Transverse colon (tissue), 4 donors: Measurements from ENCODE around the gene JAG1.

ENCODE experiments used
- POLR2AphosphoS5 ChIP-seq, 3 donors: sonication (generic); formaldehyde crosslinking; IDR thresholded peaks; one replicate each; pipeline ENCODE4 v1.6.1; 2016; ENCODE audit warnings: antibody characterized with exemption in 3 of 3
- TF ChIP-seq, protein P1 (sequence below), 5 experiments: fragments of 200-600 bp in 3 of 5; fragments of 450-650 bp in 2 of 5; sonication (generic) in 3 of 5; IDR thresholded peaks; 1 replicate in 2 of 5; 2 replicates in 3 of 5; pipeline ENCODE4 v1.5.1; 2016 to 2017; ENCODE audit warnings: antibody characterized with exemption in 5 of 5, inconsistent platforms in 3 of 5, mild to moderate bottlenecking in 2 of 5, moderate library complexity in 1 of 5

DNA sequence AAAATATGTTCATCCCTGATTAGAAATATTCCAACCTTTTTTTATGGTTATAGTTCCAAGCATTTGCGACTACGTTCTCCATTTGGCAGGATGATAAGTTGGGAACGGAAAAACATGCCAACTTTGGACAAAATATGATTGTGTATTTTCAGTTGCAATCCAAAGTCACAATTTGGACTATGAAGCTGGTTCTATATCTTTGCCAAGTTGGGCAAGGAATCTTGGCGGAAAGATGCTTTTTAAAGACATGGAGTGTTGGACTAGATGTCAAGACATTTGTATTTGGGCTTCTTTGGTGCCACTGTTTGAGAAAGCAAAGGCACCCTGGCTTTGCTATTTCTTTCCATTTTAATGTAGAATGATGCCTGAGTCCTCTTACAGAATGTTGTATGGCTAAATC lies 33.3 kb upstream of the JAG1 start:
- TF ChIP-seq, protein P1, sequence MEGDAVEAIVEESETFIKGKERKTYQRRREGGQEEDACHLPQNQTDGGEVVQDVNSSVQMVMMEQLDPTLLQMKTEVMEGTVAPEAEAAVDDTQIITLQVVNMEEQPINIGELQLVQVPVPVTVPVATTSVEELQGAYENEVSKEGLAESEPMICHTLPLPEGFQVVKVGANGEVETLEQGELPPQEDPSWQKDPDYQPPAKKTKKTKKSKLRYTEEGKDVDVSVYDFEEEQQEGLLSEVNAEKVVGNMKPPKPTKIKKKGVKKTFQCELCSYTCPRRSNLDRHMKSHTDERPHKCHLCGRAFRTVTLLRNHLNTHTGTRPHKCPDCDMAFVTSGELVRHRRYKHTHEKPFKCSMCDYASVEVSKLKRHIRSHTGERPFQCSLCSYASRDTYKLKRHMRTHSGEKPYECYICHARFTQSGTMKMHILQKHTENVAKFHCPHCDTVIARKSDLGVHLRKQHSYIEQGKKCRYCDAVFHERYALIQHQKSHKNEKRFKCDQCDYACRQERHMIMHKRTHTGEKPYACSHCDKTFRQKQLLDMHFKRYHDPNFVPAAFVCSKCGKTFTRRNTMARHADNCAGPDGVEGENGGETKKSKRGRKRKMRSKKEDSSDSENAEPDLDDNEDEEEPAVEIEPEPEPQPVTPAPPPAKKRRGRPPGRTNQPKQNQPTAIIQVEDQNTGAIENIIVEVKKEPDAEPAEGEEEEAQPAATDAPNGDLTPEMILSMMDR (IDR thresholded peaks at IDR 0.05), result no peak
- TF ChIP-seq POLR2AphosphoS5 (IDR thresholded peaks at IDR 0.05), result no peak
